Measurements from ENCODE around the gene PTH.

PTH gene

DNA sequence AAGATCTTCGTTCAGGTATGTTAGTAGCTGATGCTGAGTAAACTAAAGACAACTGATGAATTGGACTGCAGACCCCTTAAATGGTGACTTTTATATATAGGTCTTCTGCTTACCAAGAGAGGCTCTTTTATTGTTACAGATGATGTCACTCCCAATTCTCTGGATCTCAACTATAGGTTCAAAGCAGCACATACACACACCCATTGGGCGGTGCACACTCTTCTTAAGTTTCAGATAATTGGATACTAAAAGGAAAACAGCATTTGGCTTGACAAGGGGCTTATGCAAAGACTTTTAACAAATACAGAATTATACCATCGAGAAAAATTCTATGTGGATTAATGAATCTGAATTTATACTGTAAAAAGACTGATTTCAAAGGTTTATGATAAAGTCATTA, at the start of gene PTH:
TSS of gene PTH (minus strand) at position 69 of the 400 bp plus-strand sequence. CDS start 3,142 bp downstream, outside the sequence.
- in situ Hi-C loops (cut with MboI; ENCODE audit: low sequenced_read_pairs), result no loop called here

DNA sequence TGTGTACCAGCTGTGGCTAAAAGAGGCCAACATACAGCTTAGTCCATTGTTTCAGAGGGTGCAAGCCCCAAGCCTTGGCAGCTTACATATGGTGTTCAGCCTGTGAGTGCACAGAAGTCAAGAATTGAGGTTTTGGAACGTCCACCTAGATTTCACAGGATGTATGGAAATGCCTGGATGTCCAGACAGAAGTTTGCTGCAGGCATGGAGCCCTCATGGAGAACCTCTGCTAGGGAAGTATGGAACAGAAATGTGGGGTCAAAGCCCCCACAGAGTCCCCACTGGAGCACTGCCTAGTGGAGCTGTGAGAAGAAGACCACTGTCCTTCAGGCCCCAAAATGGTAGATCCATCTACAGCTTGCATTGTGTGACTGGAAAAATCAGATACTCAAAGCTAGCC, 42.2 kb upstream of the PTH start:
- in situ Hi-C loops (cut with MboI; ENCODE audit: low sequenced_read_pairs), result no loop called here

DNA sequence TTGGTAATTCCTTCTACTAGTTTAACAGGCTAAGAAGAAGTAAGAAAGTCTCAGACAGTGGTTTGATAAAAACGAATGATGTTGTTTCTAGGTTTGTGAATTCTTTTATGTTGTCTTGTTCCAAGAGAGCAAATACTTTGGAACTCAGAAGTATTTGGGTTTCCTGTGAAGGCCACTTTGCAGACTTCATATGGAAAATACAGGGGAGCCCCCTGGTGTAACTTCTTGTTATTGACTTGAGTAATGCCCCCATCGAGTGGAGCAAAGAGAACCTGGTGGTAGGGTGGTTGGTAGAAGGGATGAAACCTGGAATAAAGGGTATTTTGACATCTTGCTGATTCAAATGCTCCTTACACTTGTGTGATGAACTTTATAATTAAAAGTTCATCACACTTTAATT, 40.0 kb upstream of the PTH start:
- in situ Hi-C loops (cut with MboI; ENCODE audit: low sequenced_read_pairs), result no loop called here

- in situ Hi-C loops (cut with MboI; ENCODE audit: low sequenced_read_pairs), result no loop called here
These were observed 38.6 kb upstream of the PTH start for GRCh38 chr11:13534358-13534757.

DNA sequence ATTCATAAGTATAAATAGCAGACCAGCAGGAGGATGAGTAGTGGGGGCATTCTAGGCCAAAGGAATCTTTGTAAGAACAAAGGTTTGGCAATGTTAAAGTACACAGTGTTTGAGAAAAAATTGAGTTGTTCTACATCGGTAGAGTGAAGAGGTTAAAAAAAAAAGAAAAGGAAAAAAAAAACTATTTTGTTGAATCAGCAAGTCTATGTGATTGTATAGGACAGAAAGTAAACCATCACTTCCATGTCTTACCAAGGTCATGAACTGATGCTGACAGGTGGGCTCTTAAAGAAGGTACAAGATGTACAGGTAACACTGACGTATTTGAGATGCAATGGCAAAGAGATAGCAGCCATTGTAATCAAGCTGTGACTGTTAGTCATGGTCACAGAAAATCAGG, 29.5 kb upstream of the PTH start:
- in situ Hi-C loops (cut with MboI; ENCODE audit: low sequenced_read_pairs), result no loop called here

DNA sequence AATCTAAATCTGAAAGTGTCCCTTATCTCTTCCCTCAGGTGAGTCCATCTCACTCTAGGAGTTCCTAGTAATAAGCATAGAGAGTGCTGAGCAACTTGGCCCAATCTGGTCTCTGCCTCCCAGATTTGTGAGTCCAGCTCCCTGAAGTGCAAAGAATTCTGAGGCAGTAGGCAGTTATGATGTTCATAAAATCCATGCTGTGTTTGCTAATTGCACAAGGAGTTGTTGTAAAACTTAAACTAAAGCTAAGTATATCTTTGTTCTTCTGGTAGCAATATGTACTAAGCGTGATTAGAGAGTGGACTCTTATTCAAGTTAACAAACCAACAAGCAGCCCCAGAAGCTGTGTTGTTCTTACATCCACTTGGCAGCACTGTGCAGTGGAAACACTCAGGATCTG, 7.6 kb upstream of the PTH start:
- in situ Hi-C loops (cut with MboI; ENCODE audit: low sequenced_read_pairs), result no loop called here

GRCh38 chr11:13502492-13502891, 6.7 kb upstream of the PTH start:
- in situ Hi-C loops (cut with MboI; ENCODE audit: low sequenced_read_pairs), result no loop called here

GRCh38 chr11:13494051-13494450, 1.7 kb downstream of the PTH start:
- in situ Hi-C loops (cut with MboI; ENCODE audit: low sequenced_read_pairs), result no loop called here

GRCh38 chr11:13487661-13488030, 8.2 kb downstream of the PTH start:
- in situ Hi-C loops (cut with MboI; ENCODE audit: low sequenced_read_pairs), result no loop called here

GRCh38 chr11:13486926-13487660, 8.7 kb downstream of the PTH start:
- in situ Hi-C loops (cut with MboI; ENCODE audit: low sequenced_read_pairs), result no loop called here

- in situ Hi-C loops (cut with MboI; ENCODE audit: low sequenced_read_pairs), result no loop called here
These were observed 15.6 kb downstream of the PTH start for GRCh38 chr11:13480198-13480597.

DNA sequence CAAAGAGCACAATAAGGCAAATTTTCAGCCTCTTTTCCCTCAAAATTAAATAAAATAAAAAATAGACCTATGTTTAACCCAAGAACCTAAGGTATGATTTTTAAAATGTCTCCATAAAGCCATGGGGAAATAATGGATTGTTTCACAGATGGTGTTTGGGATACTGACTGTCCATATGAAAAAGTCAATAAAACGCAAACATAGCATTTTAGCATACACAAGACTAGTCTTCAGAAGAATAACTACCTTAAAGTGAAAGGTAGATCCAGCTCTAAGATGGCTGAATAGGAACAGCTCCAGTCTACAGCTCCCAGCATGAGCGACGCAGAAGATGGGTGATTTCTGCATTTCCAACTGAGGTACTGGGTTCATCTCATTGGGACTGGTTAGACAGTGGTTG, 16.1 kb downstream of the PTH start:
- in situ Hi-C loops (cut with MboI; ENCODE audit: low sequenced_read_pairs), result no loop called here

DNA sequence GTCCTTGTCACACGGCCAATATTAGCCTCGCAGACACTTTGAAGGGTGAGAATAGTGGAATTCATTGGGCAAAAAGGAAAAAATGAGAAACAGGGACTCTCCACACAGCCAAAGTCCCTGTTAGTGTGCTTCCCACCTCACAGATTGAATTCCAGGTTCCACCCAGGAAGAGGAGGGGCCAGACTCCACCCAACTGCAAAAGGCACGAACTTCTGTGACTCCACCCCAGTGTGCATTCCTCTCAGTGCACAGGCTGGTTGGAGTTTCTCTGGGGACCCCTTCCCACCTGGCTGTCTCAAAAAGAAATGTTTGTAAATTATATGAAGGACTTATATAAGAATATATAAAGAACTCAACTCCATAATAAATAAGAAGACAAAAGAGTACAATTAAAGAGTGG, 20.7 kb downstream of the PTH start:
- in situ Hi-C loops (cut with MboI; ENCODE audit: low sequenced_read_pairs), result no loop called here

GRCh38 chr11:13473013-13473722, 22.6 kb downstream of the PTH start:
- in situ Hi-C loops (cut with MboI; ENCODE audit: low sequenced_read_pairs), result no loop called here

DNA sequence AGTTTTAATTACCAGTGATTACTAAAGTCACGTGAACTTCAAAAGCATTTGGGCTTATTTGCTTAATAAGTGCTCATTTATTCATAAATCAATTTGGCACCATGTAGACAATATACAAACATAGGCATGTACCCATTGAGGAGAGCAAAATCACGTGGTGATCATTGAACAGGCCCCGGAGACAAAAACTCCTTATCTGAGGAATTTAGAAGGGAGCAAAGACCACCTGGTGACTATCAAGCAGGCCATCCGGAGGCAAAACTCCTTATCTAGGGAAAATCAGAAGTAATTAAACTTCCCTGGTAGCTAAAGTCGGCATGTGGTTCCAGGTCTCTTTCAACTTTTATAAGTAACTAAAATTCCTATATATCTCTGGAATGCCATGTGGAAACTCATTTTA, 27.0 kb downstream of the PTH start:
- in situ Hi-C loops (cut with MboI; ENCODE audit: low sequenced_read_pairs), result no loop called here

DNA sequence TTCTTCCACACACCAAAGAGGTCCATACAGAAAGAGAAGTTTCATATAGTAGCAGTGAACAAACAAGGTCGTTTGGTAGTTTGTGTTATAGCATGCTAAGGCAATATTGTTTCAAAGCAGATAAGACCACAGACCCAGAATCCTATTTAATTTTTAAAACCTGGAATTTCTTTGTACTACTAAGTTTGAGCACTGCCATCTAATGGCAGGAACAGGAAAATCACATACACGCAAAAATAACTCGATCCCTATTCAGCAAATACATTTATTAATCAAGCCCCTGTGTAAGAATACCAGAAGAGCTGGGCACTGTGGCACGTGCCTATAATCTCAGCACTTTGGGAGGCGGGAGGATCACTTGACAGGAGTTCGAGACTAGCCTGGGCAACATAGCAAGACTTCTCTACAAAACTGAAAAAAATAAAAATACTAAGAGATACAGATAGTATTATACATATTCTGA, 29.9 kb downstream of the PTH start:
- in situ Hi-C loops (cut with MboI; ENCODE audit: low sequenced_read_pairs), result no loop called here

DNA sequence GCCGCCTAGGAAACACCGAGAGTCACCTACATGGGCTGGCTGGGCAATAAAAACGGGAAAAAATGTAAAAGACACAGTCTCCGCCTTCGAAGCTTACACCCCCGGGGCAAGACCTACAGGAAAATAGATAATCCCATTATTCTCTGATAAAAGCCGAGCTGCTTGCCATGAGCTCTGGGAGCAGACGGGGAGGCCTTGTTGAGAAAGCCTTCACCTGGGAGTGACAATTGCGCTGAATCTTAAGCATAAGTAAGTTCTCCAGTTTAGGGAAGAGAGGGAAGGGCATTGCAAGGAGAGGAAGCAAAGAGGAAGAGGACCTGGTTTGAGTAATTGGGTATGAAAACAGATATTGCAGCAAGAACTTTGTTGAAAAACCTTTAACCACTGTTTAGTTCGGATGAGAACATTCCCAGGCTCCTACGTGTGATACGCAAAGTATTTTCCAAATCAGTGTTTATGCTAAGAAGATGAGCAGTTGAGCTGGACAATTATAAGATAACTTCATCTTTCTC, 32.0 kb downstream of the PTH start:
- in situ Hi-C loops (cut with MboI; ENCODE audit: low sequenced_read_pairs), result no loop called here

DNA sequence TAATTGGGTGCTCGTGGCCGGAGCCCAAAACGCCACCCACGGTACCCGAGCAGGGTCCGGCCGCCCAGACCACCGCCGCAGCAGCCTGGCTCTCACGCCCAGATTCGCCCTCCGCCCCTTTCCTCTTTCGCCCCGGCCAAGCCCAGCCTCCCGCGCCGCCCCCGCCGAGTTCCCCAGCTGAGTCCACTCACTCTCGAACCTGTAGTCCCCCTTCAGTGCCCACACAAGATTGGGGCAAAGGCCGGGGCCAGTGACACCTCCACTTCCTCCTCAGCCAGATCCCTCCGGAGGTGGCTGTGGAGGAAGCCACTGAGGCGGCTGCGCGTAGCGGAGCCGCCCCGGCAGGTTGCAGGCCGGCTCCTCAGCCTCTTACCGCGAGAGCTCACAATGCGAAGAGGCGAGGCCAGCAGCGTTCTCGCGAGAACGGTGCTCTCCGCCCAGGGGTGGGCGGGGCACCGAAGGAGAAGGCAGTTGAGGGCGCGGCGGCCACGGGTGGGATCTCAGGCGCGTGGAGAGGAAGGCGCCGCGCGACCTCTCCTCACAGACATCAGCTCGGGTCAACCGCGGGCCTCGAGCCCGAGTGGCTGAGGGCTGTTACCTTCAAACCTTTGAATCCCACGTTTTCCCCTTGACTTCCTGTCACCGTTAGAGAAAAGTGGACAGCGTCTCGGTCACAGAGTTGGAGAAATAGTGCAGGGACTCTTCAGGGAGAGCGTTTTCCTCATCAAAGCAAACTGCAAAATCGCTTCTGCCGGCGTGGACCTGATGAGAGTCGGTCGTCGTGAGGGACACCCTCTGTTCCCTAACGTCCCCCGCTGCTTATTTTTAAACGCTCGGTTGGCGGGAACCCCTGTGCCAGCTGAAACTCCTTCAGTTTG, 32.7 kb downstream of the PTH start, which contains the start of gene BTBD10:
TSS of gene BTBD10 (minus strand) at position 322 of the 878 bp plus-strand sequence. CDS start 18,098 bp downstream, outside the sequence.
- in situ Hi-C loops (cut with MboI; ENCODE audit: low sequenced_read_pairs), result no loop called here

- in situ Hi-C loops (cut with MboI; ENCODE audit: low sequenced_read_pairs), result no loop called here
These were observed 33.4 kb downstream of the PTH start for GRCh38 chr11:13462311-13462900.

DNA sequence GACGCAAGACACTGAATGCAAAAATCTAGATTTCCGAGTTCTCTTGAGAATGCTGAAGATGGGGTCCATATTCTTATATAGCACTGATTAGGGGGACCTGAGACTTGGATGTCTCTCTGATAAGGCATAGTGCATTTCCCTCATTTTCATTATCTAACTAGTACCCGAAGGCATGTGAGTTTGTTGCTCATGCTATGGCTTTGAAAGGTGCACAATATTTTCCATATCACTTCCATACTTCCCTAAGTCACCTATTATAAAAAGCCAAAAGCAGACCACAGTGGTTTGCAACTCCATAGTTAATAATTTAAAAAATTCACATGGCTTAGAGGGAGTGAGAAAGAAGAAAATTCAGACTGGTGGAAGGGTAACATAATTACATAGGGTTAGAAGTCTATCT, 34.5 kb downstream of the PTH start:
- in situ Hi-C loops (cut with MboI; ENCODE audit: low sequenced_read_pairs), result no loop called here

Measured in hTERT RPE-1 (cell line).